OCI-LY3 (cell line): ENCODE data around the gene ITPR1.

Experiments
- EZH2phosphoT487 ChIP-seq: fragments of 200-600 bp; shearing (Covaris generic); IDR thresholded peaks from 2 replicates; pipeline ENCODE4 v1.6.1; 2018; ENCODE audit warnings: antibody characterized with exemption, mixed run types, low read depth
- TF ChIP-seq, protein P1 (sequence below): fragments of 200-600, 300-600 bp; sonication (generic); IDR thresholded peaks from 2 replicates; pipeline ENCODE4 v1.5.1; 2014; ENCODE audit warnings: antibody characterized with exemption, low read length, low read depth

DNA sequence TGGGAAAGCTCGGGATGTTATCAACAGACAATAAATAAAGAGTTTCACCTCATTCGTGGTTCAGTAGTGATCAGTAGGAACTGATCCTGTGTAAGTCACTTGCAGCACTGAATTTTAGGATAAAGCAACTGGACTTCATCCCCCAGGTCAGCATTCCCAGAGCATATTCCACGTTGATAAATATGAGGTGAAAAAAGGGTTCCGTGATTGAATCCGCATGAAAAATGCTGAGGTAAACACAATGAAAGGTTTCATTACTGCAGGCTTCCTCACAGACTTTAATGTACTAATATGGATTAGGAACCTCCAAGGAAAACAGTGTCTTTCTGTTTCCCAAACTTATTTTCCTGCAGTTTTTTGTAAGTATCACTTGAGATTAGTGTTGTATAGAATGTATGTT is 308.7 kb downstream of the ITPR1 start:
- TF ChIP-seq, protein P1, sequence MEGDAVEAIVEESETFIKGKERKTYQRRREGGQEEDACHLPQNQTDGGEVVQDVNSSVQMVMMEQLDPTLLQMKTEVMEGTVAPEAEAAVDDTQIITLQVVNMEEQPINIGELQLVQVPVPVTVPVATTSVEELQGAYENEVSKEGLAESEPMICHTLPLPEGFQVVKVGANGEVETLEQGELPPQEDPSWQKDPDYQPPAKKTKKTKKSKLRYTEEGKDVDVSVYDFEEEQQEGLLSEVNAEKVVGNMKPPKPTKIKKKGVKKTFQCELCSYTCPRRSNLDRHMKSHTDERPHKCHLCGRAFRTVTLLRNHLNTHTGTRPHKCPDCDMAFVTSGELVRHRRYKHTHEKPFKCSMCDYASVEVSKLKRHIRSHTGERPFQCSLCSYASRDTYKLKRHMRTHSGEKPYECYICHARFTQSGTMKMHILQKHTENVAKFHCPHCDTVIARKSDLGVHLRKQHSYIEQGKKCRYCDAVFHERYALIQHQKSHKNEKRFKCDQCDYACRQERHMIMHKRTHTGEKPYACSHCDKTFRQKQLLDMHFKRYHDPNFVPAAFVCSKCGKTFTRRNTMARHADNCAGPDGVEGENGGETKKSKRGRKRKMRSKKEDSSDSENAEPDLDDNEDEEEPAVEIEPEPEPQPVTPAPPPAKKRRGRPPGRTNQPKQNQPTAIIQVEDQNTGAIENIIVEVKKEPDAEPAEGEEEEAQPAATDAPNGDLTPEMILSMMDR = no peak
- no peak for TF ChIP-seq EZH2phosphoT487
